DND-41 (cell line): Measurements from ENCODE around the gene ROCK2.
"Not testable (repeated sequence)": the region's sequence is repeated elsewhere in the genome, so short reads cannot be mapped to it uniquely, and the experiment has no call there.

ENCODE experiments used
- ATAC-seq: fragments of 200-7000 bp; cut with Tn5 transposase; 3 replicates; pipeline ENCODE4 v1.9.1; 2021; ENCODE audit warnings: low read depth; ENCODE audit not compliant: insufficient read depth
- DNase-seq: peaks from one replicate; pipeline ENCODE4 v3.0.0-alpha.2; 2020
- H2AFZ ChIP-seq: 2 replicates; pipeline ENCODE4 v1.6.0; 2012; ENCODE audit warnings: low read depth, low read length
- H3K27ac ChIP-seq: 2 replicates; pipeline ENCODE4 v1.5.1; 2012; ENCODE audit warnings: low read length, inconsistent platforms
- H3K27me3 ChIP-seq: fragments of 200-600 bp; sonication (generic); 2 replicates; pipeline ENCODE4 v1.6.0; 2012; ENCODE audit warnings: low read length, mild to moderate bottlenecking, inconsistent platforms; ENCODE audit not compliant: insufficient read depth, poor library complexity
- H3K36me3 ChIP-seq: 2 replicates; pipeline ENCODE4 v1.5.1; 2012; ENCODE audit warnings: low read length, inconsistent platforms; ENCODE audit not compliant: insufficient read depth
- H3K4me1 ChIP-seq: 2 replicates; pipeline ENCODE4 v1.5.1; 2012; ENCODE audit warnings: mild to moderate bottlenecking, low read length; ENCODE audit not compliant: insufficient read depth
- H3K4me2 ChIP-seq: 2 replicates; pipeline ENCODE4 v1.6.0; 2012; ENCODE audit warnings: mild to moderate bottlenecking, moderate library complexity, low read length, inconsistent platforms; ENCODE audit not compliant: insufficient read depth
- H3K4me3 ChIP-seq, 2 experiments: fragments of 200-600 bp in 1 of 2; shearing (Covaris generic) in 1 of 2; 2 replicates each; pipeline ENCODE4 v1.5.1; 2012 to 2016; ENCODE audit warnings: inconsistent platforms in 2 of 2, low read length in 2 of 2, mild to moderate bottlenecking in 2 of 2, low read depth in 1 of 2, moderate library complexity in 1 of 2
- H3K79me2 ChIP-seq: 2 replicates; pipeline ENCODE4 v1.6.0; 2012; ENCODE audit warnings: low read length, inconsistent platforms; ENCODE audit not compliant: insufficient read depth
- H3K9ac ChIP-seq: 2 replicates; pipeline ENCODE4 v1.6.0; 2012; ENCODE audit warnings: low read depth, mild to moderate bottlenecking, inconsistent platforms, low read length, moderate library complexity
- H3K9me3 ChIP-seq: 2 replicates; pipeline ENCODE4 v1.5.1; 2012; ENCODE audit warnings: low read length, moderate library complexity, mild to moderate bottlenecking, inconsistent platforms; ENCODE audit not compliant: insufficient read depth, severe bottlenecking
- H4K20me1 ChIP-seq: 2 replicates; pipeline ENCODE4 v1.6.0; 2012; ENCODE audit warnings: low read length; ENCODE audit not compliant: insufficient read depth
- CTCF ChIP-seq: IDR thresholded peaks from 2 replicates; pipeline ENCODE4 v1.5.1; 2012; ENCODE audit warnings: borderline replicate concordance, low read length, moderate library complexity, mild to moderate bottlenecking; ENCODE audit not compliant: poor library complexity, severe bottlenecking; ENCODE audit errors: extremely low read depth
- EZH2 ChIP-seq: IDR thresholded peaks from 3 replicates; pipeline ENCODE4 v1.6.1; 2012; ENCODE audit warnings: borderline replicate concordance, low read depth, mild to moderate bottlenecking, moderate library complexity, low read length, inconsistent platforms; ENCODE audit not compliant: severe bottlenecking

The ROCK2 gene

GRCh38 chr2:11329776-11330175, 14.7 kb downstream of the ROCK2 start:
- H3K4me3 ChIP-seq, result no peak overlapping the region
- peaks cover 91% of the 10 kb centered on the region for H3K79me2 ChIP-seq
- H3K27me3 ChIP-seq, result no peaks in the 10 kb centered on the region
- no peak overlapping the region for H3K4me2 ChIP-seq
- H3K9ac ChIP-seq, result no peak overlapping the region
- no peaks in the 10 kb centered on the region for H3K9me3 ChIP-seq
- H3K4me1 ChIP-seq, result no peaks in the 10 kb centered on the region
- H3K36me3 ChIP-seq, result no peaks in the 10 kb centered on the region
- TF ChIP-seq EZH2, result no peak
- no peak for TF ChIP-seq CTCF
- ATAC-seq (no peak), DNase-seq (no peak)
- H4K20me1 ChIP-seq, result peaks cover 60% of the 10 kb centered on the region
- H2AFZ ChIP-seq, result no peak overlapping the region
- no peak overlapping the region for H3K27ac ChIP-seq

GRCh38 chr2:11328522-11328921, 15.9 kb downstream of the ROCK2 start:
- H3K4me1 ChIP-seq, H3K9me3 ChIP-seq, H3K27ac ChIP-seq, H3K27me3 ChIP-seq, H3K36me3 ChIP-seq, H3K9ac ChIP-seq, H3K4me3 ChIP-seq, H2AFZ ChIP-seq, DNase-seq, H3K4me2 ChIP-seq, ATAC-seq: not testable (repeated sequence)
- peaks cover 63% of the 10 kb centered on the region for H4K20me1 ChIP-seq
- peaks cover 91% of the 10 kb centered on the region for H3K79me2 ChIP-seq

- TF ChIP-seq EZH2, result no peak
- H2AFZ ChIP-seq, result no peak overlapping the region
- ATAC-seq, result no peak
- H3K27me3 ChIP-seq, result no peaks in the 10 kb centered on the region
- no peaks in the 10 kb centered on the region for H3K36me3 ChIP-seq
- no peak overlapping the region for H3K4me2 ChIP-seq
- peaks cover 90% of the 10 kb centered on the region for H3K79me2 ChIP-seq
- no peak overlapping the region for H3K27ac ChIP-seq
- DNase-seq, result no peak
- H3K4me1 ChIP-seq, result no peaks in the 10 kb centered on the region
- no peaks in the 10 kb centered on the region for H3K9me3 ChIP-seq
- H3K4me3 ChIP-seq, result no peak overlapping the region
- H4K20me1 ChIP-seq, result peaks cover 60% of the 10 kb centered on the region
- H3K9ac ChIP-seq, result no peak overlapping the region
Observed at GRCh38 chr2:11327871-11328270, 16.6 kb downstream of the ROCK2 start.

- no peaks in the 10 kb centered on the region for H3K36me3 ChIP-seq
- peaks cover 88% of the 10 kb centered on the region for H3K79me2 ChIP-seq
- ATAC-seq (no peak), DNase-seq (no peak)
- H3K9ac ChIP-seq, result no peak overlapping the region
- no peak overlapping the region for H2AFZ ChIP-seq
- no peaks in the 10 kb centered on the region for H3K4me1 ChIP-seq
- no peak overlapping the region for H3K27ac ChIP-seq
- no peaks in the 10 kb centered on the region for H3K9me3 ChIP-seq
- H3K27me3 ChIP-seq, result no peaks in the 10 kb centered on the region
- H3K4me2 ChIP-seq, result no peak overlapping the region
- no peak overlapping the region for H3K4me3 ChIP-seq
- no peak for TF ChIP-seq EZH2
- no peak for TF ChIP-seq CTCF
- H4K20me1 ChIP-seq, result peaks cover 55% of the 10 kb centered on the region
Observed at GRCh38 chr2:11326677-11327211, 17.7 kb downstream of the ROCK2 start.
